GM19193 (cell line): ENCODE results near the gene SLC6A3.

Experiments used
- POLR2A ChIP-seq: IDR thresholded peaks from 4 replicates; pipeline ENCODE4 v1.6.1; 2011; ENCODE audit not compliant: insufficient read depth, insufficient read length; ENCODE audit errors: extremely low read depth

SLC6A3 gene

GRCh38 chr5:1439388-1440097 is 5.7 kb downstream of the SLC6A3 start:
- TF ChIP-seq POLR2A: no peak

DNA sequence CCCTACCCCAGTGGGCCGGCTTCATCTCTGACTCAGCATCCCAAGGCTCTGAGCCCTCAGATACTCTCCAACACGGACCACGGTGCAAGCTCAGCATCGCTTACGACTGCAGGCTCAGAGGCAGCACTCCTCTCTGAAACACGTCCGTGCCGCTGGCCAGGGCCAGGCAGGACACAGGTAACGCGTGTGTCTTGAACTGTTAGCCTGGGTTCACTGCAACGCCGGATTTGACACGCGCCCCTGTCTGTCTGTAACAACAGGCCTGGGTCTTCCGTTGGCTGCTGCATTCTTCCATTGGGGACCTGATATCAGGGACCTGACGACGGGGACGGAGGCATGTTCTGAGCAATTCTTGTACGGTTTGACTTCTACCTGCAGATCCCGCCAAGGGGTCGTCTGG is 6.4 kb downstream of the SLC6A3 start:
- no peak for TF ChIP-seq POLR2A

GRCh38 chr5:1437876-1438559 is 7.2 kb downstream of the SLC6A3 start:
- TF ChIP-seq POLR2A: no peak

DNA sequence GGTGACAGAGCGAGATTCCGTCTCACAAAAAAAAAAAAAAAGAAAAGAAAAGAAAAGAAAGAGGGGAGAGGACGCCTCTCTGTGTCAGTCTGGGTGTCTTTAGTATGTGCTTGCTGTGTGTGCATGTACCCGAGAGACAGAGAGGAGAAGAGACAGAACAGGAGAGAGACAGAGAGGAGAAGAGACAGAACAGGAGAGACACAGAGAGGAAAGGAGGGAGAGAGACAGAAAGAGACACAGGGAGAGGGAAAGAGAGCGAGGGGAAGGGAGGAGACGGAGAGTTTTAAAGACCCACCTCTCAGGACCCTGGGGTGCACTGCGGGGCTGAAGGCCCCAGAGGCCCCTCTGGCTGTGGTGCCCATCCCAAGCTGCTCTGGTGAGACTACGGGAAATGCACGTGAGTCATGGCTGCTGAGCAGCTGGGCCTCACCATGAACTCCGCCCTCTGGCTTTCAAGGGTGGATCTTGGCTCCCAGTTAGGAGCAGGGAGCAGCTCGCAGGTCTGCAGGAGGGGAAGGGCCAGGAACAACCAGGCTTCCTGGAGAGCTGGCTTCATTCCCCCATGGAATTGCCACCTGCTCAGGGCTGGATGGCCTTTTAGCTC is 7.9 kb downstream of the SLC6A3 start:
- no peak for TF ChIP-seq POLR2A

- TF ChIP-seq POLR2A: no peak
Observed at GRCh38 chr5:1436681-1437080, 8.6 kb downstream of the SLC6A3 start.

DNA sequence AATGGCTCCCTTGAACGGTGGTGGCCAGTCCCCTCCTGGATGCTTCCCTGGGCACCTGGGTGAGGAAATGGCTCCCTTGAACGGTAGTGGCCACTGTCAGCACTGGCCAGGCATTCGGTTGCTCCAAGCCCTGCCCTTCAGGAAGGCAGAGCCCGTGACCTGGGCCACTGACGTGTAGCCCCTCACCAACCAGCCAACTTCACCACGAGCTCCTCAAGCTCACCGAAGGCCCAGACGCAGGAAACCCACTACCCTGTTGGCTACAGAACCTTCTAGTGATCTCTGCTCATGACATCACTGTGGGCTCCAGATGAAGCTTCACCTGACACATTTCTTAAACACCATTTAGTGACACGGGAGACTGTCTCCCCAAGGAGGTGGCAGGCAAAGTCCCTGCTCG is 9.2 kb downstream of the SLC6A3 start:
- no peak for TF ChIP-seq POLR2A

GRCh38 chr5:1435369-1435768 is 9.9 kb downstream of the SLC6A3 start:
- TF ChIP-seq POLR2A: no peak

DNA sequence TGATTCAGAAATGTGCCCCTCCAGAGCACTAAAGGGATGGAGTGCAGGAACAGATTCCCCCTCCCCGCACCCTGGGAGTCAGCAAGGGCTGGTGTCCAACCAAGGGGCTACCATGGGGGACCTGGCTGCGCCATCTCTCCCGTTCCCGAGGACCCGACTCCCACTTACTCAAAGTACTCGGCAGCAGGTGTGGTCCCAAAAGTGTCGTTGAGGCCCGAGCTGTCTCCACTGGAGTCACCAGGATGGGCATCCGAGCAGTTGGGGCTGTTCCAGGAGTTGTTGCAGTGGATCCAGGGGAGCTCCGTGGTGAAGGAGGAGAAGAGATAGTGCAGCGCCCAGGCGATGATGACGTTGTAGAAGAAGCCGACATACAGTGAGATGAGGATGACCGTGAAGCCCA is 12.9 kb downstream of the SLC6A3 start:
- TF ChIP-seq POLR2A: no peak

DNA sequence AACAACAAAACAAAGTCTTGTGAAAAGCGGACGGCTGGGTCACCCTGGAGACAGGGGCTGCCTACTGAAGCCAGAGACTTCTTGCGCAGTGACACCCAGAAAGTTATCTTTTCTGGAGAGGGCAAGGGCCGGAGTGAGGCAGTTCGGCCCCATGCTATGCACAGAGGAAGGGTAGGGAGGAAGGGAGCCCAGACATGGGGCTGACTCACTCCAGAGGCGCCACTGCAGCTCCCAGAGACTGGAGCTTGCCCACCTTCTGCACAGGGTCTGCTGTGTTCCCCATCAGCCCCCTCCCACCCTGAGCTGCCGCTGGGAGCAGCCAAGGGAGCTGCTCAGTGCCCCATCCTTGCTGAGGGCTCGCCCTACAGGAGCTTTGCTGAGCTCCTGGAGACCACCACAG is 13.3 kb downstream of the SLC6A3 start:
- TF ChIP-seq POLR2A: no peak

DNA sequence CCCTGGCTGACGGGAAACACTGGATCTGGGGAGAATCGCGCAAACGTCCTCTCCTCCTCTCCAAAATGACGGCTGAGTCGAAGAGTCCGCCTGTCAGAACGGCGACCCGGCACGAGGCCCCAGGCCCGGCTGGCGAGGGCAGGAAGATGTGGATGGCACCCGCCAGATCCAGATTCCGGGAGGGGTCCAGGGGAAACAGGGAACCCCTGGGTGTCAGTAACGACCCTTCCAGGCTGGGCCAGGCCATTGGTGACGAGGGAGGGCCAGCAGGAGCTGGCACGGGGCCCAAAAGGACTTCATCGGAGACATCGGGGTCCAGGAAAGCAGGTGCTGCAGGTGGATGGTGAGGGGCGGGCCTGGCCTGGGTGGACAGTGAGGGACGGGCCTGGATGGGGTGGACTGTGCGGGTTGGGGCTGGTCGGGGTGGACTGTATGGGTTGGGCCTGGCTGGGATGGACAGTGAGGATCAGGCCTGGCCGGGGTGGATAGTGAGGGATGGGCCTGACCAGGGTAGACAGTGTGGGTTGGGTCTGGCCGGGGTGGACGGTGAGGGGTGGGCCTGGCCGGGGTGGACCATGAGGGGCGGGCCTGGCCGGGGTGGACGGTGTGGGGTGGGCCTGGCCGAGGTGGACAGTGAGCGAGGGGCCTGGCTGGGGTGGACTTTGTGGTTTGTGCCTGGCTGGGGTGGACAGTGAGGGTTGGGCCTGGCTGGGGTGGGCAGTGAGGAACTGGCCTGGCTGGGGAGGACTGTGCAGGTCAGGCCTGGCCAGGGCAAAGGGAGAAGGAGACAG is 14.0 kb downstream of the SLC6A3 start:
- no peak for TF ChIP-seq POLR2A

- TF ChIP-seq POLR2A: no peak
Observed at GRCh38 chr5:1430121-1430795, 15.0 kb downstream of the SLC6A3 start.

- TF ChIP-seq POLR2A: no peak
Observed at GRCh38 chr5:1429496-1429895, 15.7 kb downstream of the SLC6A3 start.

DNA sequence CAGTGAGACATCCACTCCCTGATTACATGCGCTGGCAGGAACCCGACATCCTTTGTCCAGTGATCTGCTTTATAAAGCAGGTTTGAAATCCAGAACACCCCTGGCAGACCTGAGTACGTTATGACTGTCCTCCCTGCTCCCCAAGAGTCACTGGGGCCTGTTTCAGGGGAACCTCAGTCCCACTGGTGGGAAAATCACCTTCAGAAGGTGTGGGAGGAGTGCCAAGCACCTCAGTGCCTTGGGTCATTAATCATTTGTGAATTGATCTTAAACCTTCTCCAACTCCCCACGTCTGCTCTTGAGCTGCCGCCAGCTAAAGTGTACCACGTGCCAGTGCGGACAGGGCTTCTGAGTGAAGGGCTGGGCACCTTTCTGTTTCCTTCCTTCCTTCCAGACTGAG is 16.2 kb downstream of the SLC6A3 start:
- TF ChIP-seq POLR2A: no peak

DNA sequence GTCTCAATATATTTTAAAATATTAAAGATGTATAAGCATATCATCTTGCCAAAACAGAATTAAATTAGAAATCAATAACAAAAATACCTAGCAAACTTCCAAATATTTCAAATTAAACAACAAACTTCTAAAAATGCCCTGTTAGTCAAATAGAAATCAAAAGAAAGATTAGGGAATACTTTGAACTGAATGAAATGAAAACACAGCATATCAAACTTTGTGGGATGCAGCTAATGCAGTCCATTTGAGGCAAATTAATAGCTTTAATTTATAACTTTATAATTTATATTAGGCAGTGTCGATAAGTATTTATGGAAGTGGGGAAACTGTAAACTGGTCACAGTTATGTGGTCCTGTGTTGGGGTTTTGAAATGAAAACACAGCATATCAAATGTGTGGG is 17.1 kb downstream of the SLC6A3 start:
- no peak for TF ChIP-seq POLR2A

DNA sequence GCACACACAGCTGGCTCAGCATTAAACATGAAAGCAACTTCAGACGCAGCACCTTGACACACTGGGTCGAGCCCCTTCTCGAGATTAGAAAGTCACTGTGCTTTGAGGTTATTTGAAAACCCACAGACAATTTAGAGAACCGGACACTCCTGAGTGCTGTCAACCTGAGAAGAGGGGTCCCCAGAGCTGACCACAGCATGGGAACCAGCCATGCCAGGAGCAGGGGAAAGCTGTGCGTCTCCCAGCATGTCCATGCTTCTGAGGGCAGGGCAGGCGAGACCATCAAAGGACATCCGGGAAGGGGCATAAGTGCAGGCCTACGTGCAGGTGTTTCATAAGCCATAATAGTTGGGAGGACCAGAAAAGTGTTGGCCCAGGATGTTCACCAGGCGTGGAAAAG is 20.5 kb downstream of the SLC6A3 start:
- no peak for TF ChIP-seq POLR2A

- TF ChIP-seq POLR2A: no peak
Observed at GRCh38 chr5:1423901-1424603, 21.2 kb downstream of the SLC6A3 start.
